PFSK-1 (cell line): Measurements from ENCODE around the gene HTR3A.

Experiments used
- POLR2AphosphoS5 ChIP-seq: IDR thresholded peaks from 2 replicates; pipeline ENCODE4 v1.6.1; 2012; ENCODE audit warnings: low read depth, mild to moderate bottlenecking, control low read depth, low read length, moderate library complexity
- SIN3A ChIP-seq: IDR thresholded peaks from 2 replicates; pipeline ENCODE4 v1.6.1; 2012; ENCODE audit warnings: mild to moderate bottlenecking, low read length, moderate library complexity, borderline replicate concordance; ENCODE audit not compliant: insufficient read depth

- TF ChIP-seq POLR2AphosphoS5 (no peak), SIN3A (no peak)
Observed at GRCh38 chr11:113967361-113967760, 7.5 kb upstream of the HTR3A start.
